ENCODE results near the gene CELA2A.
A peak's percentile ranks its signal among the peaks of the same experiment; 100 is the strongest.

Gene CELA2A

GRCh38 chr1:15456313-15456954 is at the start of gene CELA2A:
CELA2A (plus strand) TSS chr1:15456732; CDS start chr1:15456754, 22 bp downstream.
- H3K27me3 Mint-ChIP-seq: peaks cover 2% of the 10 kb centered on the region
- H3K4me1 Mint-ChIP-seq: no peaks in the 10 kb centered on the region
- DNase-seq (no peak), ATAC-seq (no peak)
- H3K4me3 Mint-ChIP-seq: no peak within 1 kb of the TSS
- no peaks in the 10 kb centered on the region for H3K9me3 Mint-ChIP-seq
- no peak within 1 kb of the TSS for H3K27ac Mint-ChIP-seq
- no peaks in the 10 kb centered on the region for H3K36me3 Mint-ChIP-seq (ENCODE audit: low read depth)

- ATAC-seq: no peak
- Mint-ChIP-seq H3K9me3 (no peaks in the 10 kb centered on the region), H3K4me1 (peaks cover 27% of the 10 kb centered on the region), H3K36me3 (ENCODE audit: low read depth) (peaks cover 7% of the 10 kb centered on the region), H3K27ac (no peak overlapping the region), H3K27me3 (peaks cover 12% of the 10 kb centered on the region), H3K4me3 (no peak overlapping the region)
- no peak for DNase-seq
These were observed 49.0 kb upstream of the CELA2A start for GRCh38 chr1:15407580-15407979.

- Mint-ChIP-seq H3K4me1 (peaks cover 36% of the 10 kb centered on the region), H3K9me3 (no peaks in the 10 kb centered on the region), H3K4me3 (peak overlapping the region; percentile 91), H3K36me3 (ENCODE audit: low read depth) (peaks cover 8% of the 10 kb centered on the region), H3K27me3 (peaks cover 12% of the 10 kb centered on the region), H3K27ac (peak overlapping the region; percentile 67)
- no peak for DNase-seq
- no peak for ATAC-seq
These were observed 47.6 kb upstream of the CELA2A start for GRCh38 chr1:15408890-15409387.

GRCh38 chr1:15409388-15410222 is 46.9 kb upstream of the CELA2A start, which contains the start of gene EFHD2:
EFHD2 (plus strand) TSS chr1:15409888; CDS start chr1:15409972, 84 bp downstream.
- Mint-ChIP-seq H3K4me1 (peaks cover 40% of the 10 kb centered on the region), H3K36me3 (ENCODE audit: low read depth) (peaks cover 9% of the 10 kb centered on the region), H3K9me3 (no peaks in the 10 kb centered on the region), H3K27ac (peak within 1 kb of the TSS; percentile 82), H3K27me3 (peaks cover 12% of the 10 kb centered on the region), H3K4me3 (peak within 1 kb of the TSS; percentile 91)
- DNase-seq: peak; percentile 87
- ATAC-seq: peak; percentile 85

DNA sequence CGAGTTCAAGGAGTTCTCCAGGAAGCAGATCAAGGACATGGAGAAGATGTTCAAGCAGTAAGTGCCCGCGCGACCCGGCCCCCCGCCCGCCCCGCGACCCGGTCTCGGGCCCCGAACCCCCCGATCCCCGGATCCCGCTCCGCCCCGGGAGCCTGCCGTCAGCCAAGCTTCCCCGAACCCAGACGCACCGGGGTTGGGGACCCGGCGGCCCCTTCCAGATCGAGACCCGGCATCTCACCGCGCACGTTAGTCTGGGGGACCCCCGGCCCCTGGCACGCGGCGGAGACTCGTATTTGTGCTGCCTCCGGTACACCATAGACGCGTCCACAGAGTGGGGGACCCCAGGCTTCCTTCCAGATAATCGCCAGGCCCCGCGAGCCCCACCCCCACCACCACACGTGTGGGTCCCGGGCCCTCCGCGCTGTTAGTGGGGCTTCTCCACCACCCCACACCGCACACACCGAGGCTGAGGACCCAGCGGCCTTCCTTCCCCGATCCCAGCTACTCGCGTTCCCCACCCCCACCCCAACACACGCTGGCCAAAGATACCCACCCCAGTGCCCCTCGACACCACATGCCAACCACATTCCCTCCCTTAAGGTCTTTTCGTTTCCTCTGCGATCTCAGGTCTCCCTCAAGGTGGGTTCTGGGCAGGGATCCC is 46.2 kb upstream of the CELA2A start:
- H3K9me3 Mint-ChIP-seq: no peaks in the 10 kb centered on the region
- H3K27me3 Mint-ChIP-seq: peaks cover 12% of the 10 kb centered on the region
- peaks cover 16% of the 10 kb centered on the region for H3K36me3 Mint-ChIP-seq (ENCODE audit: low read depth)
- peak overlapping the region; percentile 82 for H3K27ac Mint-ChIP-seq
- DNase-seq: peak; percentile 34
- H3K4me3 Mint-ChIP-seq: peak overlapping the region; percentile 91
- peaks cover 48% of the 10 kb centered on the region for H3K4me1 Mint-ChIP-seq
- ATAC-seq: no peak

GRCh38 chr1:15410884-15411245 is 45.7 kb upstream of the CELA2A start:
- Mint-ChIP-seq H3K4me1 (peaks cover 53% of the 10 kb centered on the region), H3K27ac (peak overlapping the region; percentile 82), H3K27me3 (peaks cover 12% of the 10 kb centered on the region), H3K36me3 (ENCODE audit: low read depth) (peaks cover 19% of the 10 kb centered on the region), H3K4me3 (peak overlapping the region; percentile 91), H3K9me3 (no peaks in the 10 kb centered on the region)
- ATAC-seq: no peak
- DNase-seq: no peak

DNA sequence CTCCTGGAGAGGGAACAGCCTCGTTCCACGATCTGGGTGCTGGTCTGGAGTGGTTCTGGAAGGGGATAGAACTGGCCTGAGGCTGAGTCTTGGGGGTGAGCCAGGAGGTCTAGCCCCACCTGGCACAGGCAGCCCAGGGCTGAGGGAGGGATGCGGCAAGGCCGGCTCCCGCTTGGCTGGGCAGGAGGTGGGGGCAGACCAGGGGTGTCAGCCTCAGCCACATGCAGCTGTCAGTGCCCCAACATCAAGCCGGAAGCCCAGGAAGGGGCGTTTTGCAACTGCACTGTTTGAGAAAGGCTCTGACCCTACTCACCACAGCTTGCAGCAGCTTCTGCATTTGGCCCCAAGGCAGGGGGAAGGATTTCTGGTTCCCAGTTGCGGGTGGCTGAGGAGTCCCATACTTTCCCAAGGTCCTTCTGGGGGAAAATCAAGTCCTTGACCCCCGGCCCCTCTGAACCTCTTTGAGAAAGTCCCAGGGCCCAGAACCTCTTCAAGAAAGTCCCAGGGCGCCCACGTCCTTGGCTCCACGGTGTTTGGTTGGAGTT is 44.9 kb upstream of the CELA2A start:
- DNase-seq (peak; percentile 51), ATAC-seq (peak; percentile 24)
- H3K4me3 Mint-ChIP-seq: peak overlapping the region; percentile 91
- H3K27ac Mint-ChIP-seq: peak overlapping the region; percentile 62
- H3K9me3 Mint-ChIP-seq: no peaks in the 10 kb centered on the region
- H3K27me3 Mint-ChIP-seq: peaks cover 12% of the 10 kb centered on the region
- H3K36me3 Mint-ChIP-seq (ENCODE audit: low read depth): peaks cover 22% of the 10 kb centered on the region
- peaks cover 60% of the 10 kb centered on the region for H3K4me1 Mint-ChIP-seq

DNA sequence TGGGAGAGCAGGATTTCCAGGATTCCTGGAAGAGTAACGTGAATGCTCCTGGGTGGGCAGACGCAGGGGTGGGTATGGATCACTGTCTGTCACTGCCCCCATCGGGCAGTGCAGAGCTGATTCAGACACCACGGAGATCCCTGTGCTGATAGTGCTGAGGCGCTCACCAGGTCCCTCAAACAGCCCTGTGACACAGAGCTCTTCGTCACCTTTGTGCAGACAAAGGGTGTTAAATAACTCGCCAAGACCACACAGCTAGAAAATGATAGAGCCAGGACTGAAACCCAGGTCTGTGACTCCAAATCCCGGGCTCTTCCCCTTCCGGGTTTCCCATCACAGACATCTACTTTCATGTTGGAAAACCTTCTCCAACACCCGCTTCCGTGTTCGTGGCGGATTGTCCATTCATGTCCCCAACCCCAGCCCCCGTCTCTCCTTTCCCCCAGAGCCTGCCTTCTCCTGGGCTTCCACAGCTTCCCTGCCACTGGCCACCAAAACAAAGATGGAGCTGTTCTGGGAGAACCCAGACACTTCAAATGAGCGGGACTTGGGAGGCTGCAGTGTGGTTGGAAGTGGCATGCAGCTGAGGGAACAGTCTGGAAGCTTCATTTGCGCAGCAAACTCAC is 44.2 kb upstream of the CELA2A start:
- ATAC-seq: peak; percentile 73
- Mint-ChIP-seq H3K9me3 (no peaks in the 10 kb centered on the region), H3K27me3 (peaks cover 8% of the 10 kb centered on the region), H3K4me1 (peaks cover 60% of the 10 kb centered on the region), H3K36me3 (ENCODE audit: low read depth) (peaks cover 23% of the 10 kb centered on the region), H3K27ac (peak overlapping the region; percentile 62), H3K4me3 (peak overlapping the region; percentile 91)
- peak; percentile 53 for DNase-seq

DNA sequence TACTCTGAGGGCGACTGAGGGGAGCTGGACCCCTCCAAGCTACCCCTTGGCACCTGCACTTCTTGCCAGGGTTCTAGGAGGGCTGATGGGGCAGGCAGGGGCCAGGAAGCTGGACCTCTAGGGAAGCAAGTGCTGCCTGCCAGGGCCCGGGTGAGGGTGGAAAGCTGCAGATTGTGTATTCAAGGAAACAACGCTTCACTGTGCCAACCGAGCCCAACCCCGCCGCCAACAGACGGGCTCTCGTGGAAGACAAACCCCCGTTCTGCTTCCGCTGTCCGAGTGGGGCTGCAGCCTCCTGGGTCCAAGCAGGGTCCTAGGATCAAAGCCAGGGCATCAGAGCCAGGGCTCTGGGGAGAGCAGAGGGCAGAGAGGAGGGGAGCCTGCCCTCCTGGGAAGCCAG is 43.7 kb upstream of the CELA2A start:
- Mint-ChIP-seq H3K4me1 (peaks cover 65% of the 10 kb centered on the region), H3K9me3 (no peaks in the 10 kb centered on the region), H3K27ac (no peak overlapping the region), H3K36me3 (ENCODE audit: low read depth) (peaks cover 23% of the 10 kb centered on the region), H3K27me3 (peaks cover 5% of the 10 kb centered on the region), H3K4me3 (peak overlapping the region; percentile 91)
- ATAC-seq (no peak), DNase-seq (no peak)

GRCh38 chr1:15413563-15414444 is 42.7 kb upstream of the CELA2A start:
- no peak for ATAC-seq
- Mint-ChIP-seq H3K4me3 (no peak overlapping the region), H3K27ac (no peak overlapping the region), H3K9me3 (no peaks in the 10 kb centered on the region), H3K36me3 (ENCODE audit: low read depth) (peaks cover 23% of the 10 kb centered on the region), H3K4me1 (peaks cover 68% of the 10 kb centered on the region), H3K27me3 (no peaks in the 10 kb centered on the region)
- no peak for DNase-seq

DNA sequence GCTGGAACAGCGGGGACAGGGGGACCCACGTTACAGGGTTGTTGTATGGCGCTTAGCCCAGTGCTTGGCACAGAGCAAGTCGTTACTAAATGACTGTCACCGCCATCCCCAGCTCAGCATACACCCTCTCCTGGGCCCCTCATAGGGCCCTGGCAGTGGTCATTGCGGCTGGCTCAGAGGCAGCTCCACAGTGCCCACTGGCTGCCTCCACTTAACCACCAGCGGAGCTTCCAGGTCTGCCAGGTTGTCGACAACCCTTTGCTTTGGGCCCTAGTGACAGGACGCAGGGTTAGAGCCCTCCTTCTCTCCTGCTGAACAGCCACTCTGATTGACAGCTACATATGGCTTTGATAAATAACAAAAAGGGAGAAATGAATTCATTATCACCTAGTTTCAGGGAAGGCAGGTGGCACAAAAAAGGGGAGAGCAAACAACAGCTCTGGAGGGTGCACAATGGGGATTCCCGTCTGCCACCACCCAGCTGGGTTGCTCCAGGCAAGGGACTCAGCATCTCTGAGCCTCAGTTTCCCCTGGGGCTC is 42.0 kb upstream of the CELA2A start:
- Mint-ChIP-seq H3K9me3 (no peaks in the 10 kb centered on the region), H3K36me3 (ENCODE audit: low read depth) (peaks cover 23% of the 10 kb centered on the region), H3K4me1 (peaks cover 69% of the 10 kb centered on the region), H3K27ac (no peak overlapping the region), H3K27me3 (no peaks in the 10 kb centered on the region), H3K4me3 (peak overlapping the region; percentile 6)
- ATAC-seq (no peak), DNase-seq (no peak)

- ATAC-seq (peak; percentile 67), DNase-seq (peak; percentile 57)
- Mint-ChIP-seq H3K27me3 (no peaks in the 10 kb centered on the region), H3K36me3 (ENCODE audit: low read depth) (peaks cover 20% of the 10 kb centered on the region), H3K27ac (peak overlapping the region; percentile 80), H3K4me3 (peak overlapping the region; percentile 61), H3K4me1 (peaks cover 64% of the 10 kb centered on the region), H3K9me3 (no peaks in the 10 kb centered on the region)
These were observed 39.2 kb upstream of the CELA2A start for GRCh38 chr1:15417059-15417934.
